PC-9 (cell line): ENCODE results near the gene ABHD8.

Source experiments
- EZH2 ChIP-seq: fragments of 200-600 bp; sonication (generic); IDR thresholded peaks from 2 replicates; pipeline ENCODE4 v1.8.0; 2017; ENCODE audit warnings: antibody characterized with exemption, low read depth
- TF ChIP-seq, protein P1 (sequence below): fragments of 200-600 bp; sonication (generic); conservative IDR thresholded peaks from 2 replicates; pipeline ENCODE4 v1.6.1; 2017; ENCODE audit warnings: mixed run types, antibody characterized with exemption, mild to moderate bottlenecking, moderate library complexity

DNA sequence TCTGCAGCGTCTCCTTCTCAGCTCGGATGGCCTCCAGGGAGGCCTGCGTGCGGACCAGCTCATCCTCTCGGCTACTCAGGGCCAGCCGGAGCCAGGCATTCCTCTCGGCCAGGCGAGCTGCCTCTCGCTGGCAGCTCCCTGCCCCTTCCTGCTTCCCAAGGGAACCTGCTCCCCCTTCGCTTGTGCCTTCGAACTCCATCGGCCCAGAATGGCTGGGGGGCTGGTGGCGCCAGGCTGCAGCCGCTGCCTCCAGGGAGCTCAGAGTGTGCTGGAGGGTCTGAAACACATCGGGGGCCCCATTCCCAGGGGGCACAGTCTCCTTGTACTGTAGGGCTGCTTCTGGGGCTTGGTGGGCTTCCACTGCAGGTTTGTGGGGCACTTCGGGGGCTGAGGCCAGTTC lies 40.7 kb downstream of the ABHD8 start:
- TF ChIP-seq, protein P1, sequence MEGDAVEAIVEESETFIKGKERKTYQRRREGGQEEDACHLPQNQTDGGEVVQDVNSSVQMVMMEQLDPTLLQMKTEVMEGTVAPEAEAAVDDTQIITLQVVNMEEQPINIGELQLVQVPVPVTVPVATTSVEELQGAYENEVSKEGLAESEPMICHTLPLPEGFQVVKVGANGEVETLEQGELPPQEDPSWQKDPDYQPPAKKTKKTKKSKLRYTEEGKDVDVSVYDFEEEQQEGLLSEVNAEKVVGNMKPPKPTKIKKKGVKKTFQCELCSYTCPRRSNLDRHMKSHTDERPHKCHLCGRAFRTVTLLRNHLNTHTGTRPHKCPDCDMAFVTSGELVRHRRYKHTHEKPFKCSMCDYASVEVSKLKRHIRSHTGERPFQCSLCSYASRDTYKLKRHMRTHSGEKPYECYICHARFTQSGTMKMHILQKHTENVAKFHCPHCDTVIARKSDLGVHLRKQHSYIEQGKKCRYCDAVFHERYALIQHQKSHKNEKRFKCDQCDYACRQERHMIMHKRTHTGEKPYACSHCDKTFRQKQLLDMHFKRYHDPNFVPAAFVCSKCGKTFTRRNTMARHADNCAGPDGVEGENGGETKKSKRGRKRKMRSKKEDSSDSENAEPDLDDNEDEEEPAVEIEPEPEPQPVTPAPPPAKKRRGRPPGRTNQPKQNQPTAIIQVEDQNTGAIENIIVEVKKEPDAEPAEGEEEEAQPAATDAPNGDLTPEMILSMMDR, result no peak
- no peak for TF ChIP-seq EZH2
